SK-MEL-5 (cell line): ENCODE data around the gene FAXDC2. TPM values are rescaled to one million over a fixed set of nuclear protein-coding genes. Genes with fewer than 3 reads are reported as not detected.

Experiments
- DNase-seq: peaks from one replicate; pipeline ENCODE4 v3.0.0-alpha.2; 2016; ENCODE audit warnings: low read depth, low spot score
- in situ Hi-C: cut with HindIII; loops from 2 replicates; pipeline ENCODE4 v1.10.0; 2016; ENCODE audit warnings: low sequenced_read_pairs, high pct_unique_total_duplicates, low pct_unique_long_range_greater_than_20kb
- total RNA-seq: library from RNA; depleted of rRNA; stranded (reverse); fragments of >200 nt; shearing (Covaris generic); gene quantifications from 2 replicates; pipeline ENCODE4 v1.2.3, GENCODE V29; 2014

FAXDC2 gene
- total RNA-seq, 1 experiment from 2014 or later = 13.7 TPM

- DNase-seq = no peak
- in situ Hi-C loops = no loop called here
Measured at GRCh38 chr5:154816891-154817492, 33.4 kb downstream of the FAXDC2 start.

GRCh38 chr5:154815684-154816247 is 34.6 kb downstream of the FAXDC2 start:
- no peak for DNase-seq
- in situ Hi-C loops = no loop called here

GRCh38 chr5:154815025-154815424 is 35.4 kb downstream of the FAXDC2 start:
- no peak for DNase-seq
- in situ Hi-C loops = no loop called here

GRCh38 chr5:154813736-154814135 is 36.7 kb downstream of the FAXDC2 start:
- DNase-seq = no peak
- in situ Hi-C loops = no loop called here

- DNase-seq = no peak
- in situ Hi-C loops = no loop called here
Measured at GRCh38 chr5:154813158-154813557, 37.2 kb downstream of the FAXDC2 start.

- DNase-seq = peak; percentile 69
- in situ Hi-C loops = no loop called here
Measured at GRCh38 chr5:154811653-154812465, 38.5 kb downstream of the FAXDC2 start.

- in situ Hi-C loops = no loop called here
- DNase-seq = no peak
Measured at GRCh38 chr5:154811239-154811638, 39.2 kb downstream of the FAXDC2 start.

- DNase-seq = no peak
- in situ Hi-C loops = no loop called here
Measured at GRCh38 chr5:154806176-154806575, 44.2 kb downstream of the FAXDC2 start.

- in situ Hi-C loops = no loop called here
- no peak for DNase-seq
Measured at GRCh38 chr5:154802050-154802449, 48.4 kb downstream of the FAXDC2 start.

- DNase-seq = no peak
- in situ Hi-C loops = no loop called here
Measured at GRCh38 chr5:154801083-154801482, 49.3 kb downstream of the FAXDC2 start.

- in situ Hi-C loops = no loop called here
- DNase-seq = no peak
Measured at GRCh38 chr5:154800582-154800981, 49.8 kb downstream of the FAXDC2 start.

GRCh38 chr5:154797762-154798161 is 52.6 kb downstream of the FAXDC2 start:
- no peak for DNase-seq

GRCh38 chr5:154795235-154795596 is 55.2 kb downstream of the FAXDC2 start:
- in situ Hi-C loops = no loop called here

More at GRCh38 chr5:154797762-154798161, 52.6 kb downstream of the FAXDC2 start:
- in situ Hi-C loops = no loop called here

GRCh38 chr5:154794525-154795234 is 55.7 kb downstream of the FAXDC2 start:
- no peak for DNase-seq
- in situ Hi-C loops = no loop called here

More at GRCh38 chr5:154795235-154795596, 55.2 kb downstream of the FAXDC2 start:
- no peak for DNase-seq

- DNase-seq = no peak
Measured at GRCh38 chr5:154793599-154794524, 56.5 kb downstream of the FAXDC2 start.

GRCh38 chr5:154791535-154791934 is 58.9 kb downstream of the FAXDC2 start:
- in situ Hi-C loops = no loop called here
- DNase-seq = no peak

More at GRCh38 chr5:154793599-154794524, 56.5 kb downstream of the FAXDC2 start:
- in situ Hi-C loops = no loop called here

GRCh38 chr5:154788212-154788611 is 62.2 kb downstream of the FAXDC2 start:
- in situ Hi-C loops = no loop called here
- no peak for DNase-seq
